ENCODE data around the gene SF1. TPM values are rescaled to one million over a fixed set of nuclear protein-coding genes. Genes with fewer than 3 reads are reported as not detected.

SF1 gene
- 65.3 and 107 TPM in 2 replicates for total RNA-seq

GRCh38 chr11:64778473-64779298, at the start of gene SF1:
Gene SF1 (minus strand): TSS chr11:64778542. CDS start chr11:64778392, 150 bp downstream.

GRCh38 chr11:64810271-64810890, 32.0 kb upstream of the SF1 start, which contains the start of gene MEN1:
Gene MEN1 (minus strand): TSS chr11:64810551. CDS start chr11:64810109, 442 bp downstream.

GRCh38 chr11:64803158-64803845, 25.0 kb upstream of the SF1 start, which contains the start of gene MAP4K2:
Gene MAP4K2 (minus strand): TSS chr11:64803214. CDS start chr11:64803149, 65 bp downstream.

GRCh38 chr11:64759722-64760719, 18.3 kb downstream of the SF1 start, which contains the start of gene PYGM:
Gene PYGM (minus strand): TSS chr11:64759974. CDS start chr11:64759898, 76 bp downstream.

GRCh38 chr11:64743591-64744543, 34.5 kb downstream of the SF1 start, which contains the start of gene RASGRP2:
Gene RASGRP2 (minus strand): TSS chr11:64744142. CDS start chr11:64742866, 1,276 bp downstream.

GRCh38 chr11:64723117-64723906, 55.0 kb downstream of the SF1 start, which contains the start of gene NRXN2:
Gene NRXN2 (minus strand): TSS chr11:64723197. CDS start chr11:64713699, 9,498 bp downstream.

Other genes starting within 250 kb of the SF1 start
- gene SLC22A11, start 222.6 kb downstream of the SF1 start, total RNA-seq = not detected in 2 replicates
- not detected in 2 replicates for gene SLC22A12, start 187.3 kb downstream of the SF1 start, total RNA-seq
- gene NRXN2, start 55.3 kb downstream of the SF1 start, total RNA-seq = under 0.01 and 0.09 TPM in 2 replicates
- gene RASGRP2, start 34.4 kb downstream of the SF1 start, total RNA-seq = 0.81 and 2.6 TPM in 2 replicates
- 0.36 and 0.38 TPM in 2 replicates for gene PYGM, start 18.6 kb downstream of the SF1 start, total RNA-seq
- 26.5 and 28.4 TPM in 2 replicates for gene MAP4K2, start 24.7 kb upstream of the SF1 start, total RNA-seq
- 15.1 and 19.8 TPM in 2 replicates for gene MEN1, start 32.0 kb upstream of the SF1 start, total RNA-seq
- gene CDC42BPG, start 66.1 kb upstream of the SF1 start, total RNA-seq = 0.09 and 0.18 TPM in 2 replicates
- gene EHD1, start 100.1 kb upstream of the SF1 start, total RNA-seq = 99.0 and 121 TPM in 2 replicates
- gene ATG2A, start 138.7 kb upstream of the SF1 start, total RNA-seq = 8.3 and 11.4 TPM in 2 replicates
- 5.6 and 14.5 TPM in 2 replicates for gene PPP2R5B, start 146.1 kb upstream of the SF1 start, total RNA-seq
- not detected in 2 replicates for gene GPHA2, start 157.4 kb upstream of the SF1 start, total RNA-seq
- gene MAJIN, start 193.6 kb upstream of the SF1 start, total RNA-seq = not detected in 2 replicates
- gene BATF2, start 218.4 kb upstream of the SF1 start, total RNA-seq = 0.36 and 0.75 TPM in 2 replicates
- 88.1 and 122 TPM in 2 replicates for gene ARL2, start 235.6 kb upstream of the SF1 start, total RNA-seq
- 11.2 and 14.8 TPM in 2 replicates for gene SNX15, start 248.9 kb upstream of the SF1 start, total RNA-seq